Measurements from ENCODE around the gene ATF7. TPM values are rescaled to one million over a fixed set of nuclear protein-coding genes. Genes with fewer than 3 reads are reported as not detected.
"Not testable (repeated sequence)": the region's sequence is repeated elsewhere in the genome, so short reads cannot be mapped to it uniquely, and the experiment has no call there.

ATF7 gene
- total and polyA plus RNA-seq, 2 donors (not counting 3 experiments of a cell fraction or from before 2014, with no cell fraction given): 36.0 to 68.5 TPM

GRCh38 chr12:53612978-53613377 is 13.2 kb downstream of the ATF7 start:
- Histone ChIP-seq H4K20me1 (replicated peaks; ENCODE audit: control insufficient read depth, extremely low read depth, insufficient read depth, low read length) (peaks cover 2% of the 10 kb centered on the region), H3K9me1 (replicated peaks; ENCODE audit: control insufficient read depth, extremely low read depth, insufficient read depth, low read length) (no peaks in the 10 kb centered on the region), H2AFZ (ENCODE audit: low read depth, low read length) (no peak overlapping the region), H3K4me3 (replicated peaks in 1 of 3; ENCODE audit: insufficient read depth in 1 of 3, low read depth in 1 of 3, low read length in 3 of 3) (no peak overlapping the region), H3K79me2 (ENCODE audit: control insufficient read depth, insufficient read depth, low read length) (peaks cover 62% of the 10 kb centered on the region), H3K4me1 (ENCODE audit: control insufficient read depth, extremely low read depth, insufficient read depth, low read length) (peaks cover 18% of the 10 kb centered on the region), H3K4me2 (ENCODE audit: insufficient read depth, low read length) (no peak overlapping the region), H3K9me3 (replicated peaks; ENCODE audit: control insufficient read depth, insufficient read depth, low read length) (no peaks in the 10 kb centered on the region), H3K9ac (replicated peaks; ENCODE audit: extremely low read depth, insufficient read depth, low read length) (no peak overlapping the region), H3K27ac (ENCODE audit: insufficient read depth, low read depth, low read length) (no peak overlapping the region), H3K27me3 (ENCODE audit: control insufficient read depth in 2 of 2, insufficient read depth in 2 of 2, low read length in 2 of 2) (no peaks in the 10 kb centered on the region), H3K36me3 (ENCODE audit: control insufficient read depth in 2 of 2, extremely low read depth in 1 of 2, insufficient read depth in 2 of 2, low read length in 2 of 2) (peaks cover 0 to 2% of the 10 kb centered on the region in 2 experiments)
- DNase-seq (ENCODE audit: low read depth, low spot score) (no peak), FAIRE-seq (no peak)
- CTCF ChIA-PET: interaction anchor here (1.0 to 4.2 kb wide), 6 partner anchors 9 to 69 kb away, joined by 3 to 26 read pairs (median 4); no protein-coding TSS in a partner anchor
- dilution Hi-C loops (cut with MboI; ENCODE audit: extremely low pct_ligation_motif_present, low sequenced_read_pairs) (no loop called here), intact Hi-C loops (cut with micrococcal nuclease) (no loop called here)
- no peak for TF ChIP-seq FOS (IDR thresholded peaks at IDR 0.05; ENCODE audit: borderline replicate concordance, insufficient read depth, low read length)
- POLR2A ChIA-PET: interaction anchor here (0.7 kb wide), 1 partner anchor 10 kb away, joined by 3 read pairs; no protein-coding TSS in a partner anchor
- BruUV-seq (replicated peaks): no TSS peak

- Histone ChIP-seq H3K4me2 (ENCODE audit: insufficient read depth, low read length) (no peak overlapping the region), H3K27me3 (ENCODE audit: control insufficient read depth in 2 of 2, insufficient read depth in 2 of 2, low read length in 2 of 2) (no peaks in the 10 kb centered on the region), H3K4me3 (replicated peaks in 1 of 3; ENCODE audit: insufficient read depth in 1 of 3, low read depth in 1 of 3, low read length in 3 of 3) (no peak overlapping the region), H3K79me2 (ENCODE audit: control insufficient read depth, insufficient read depth, low read length) (peaks cover 56% of the 10 kb centered on the region), H2AFZ (ENCODE audit: low read depth, low read length) (no peak overlapping the region), H3K9me3 (replicated peaks; ENCODE audit: control insufficient read depth, insufficient read depth, low read length) (no peaks in the 10 kb centered on the region), H3K9ac (replicated peaks; ENCODE audit: extremely low read depth, insufficient read depth, low read length) (no peak overlapping the region), H3K27ac (ENCODE audit: insufficient read depth, low read depth, low read length) (no peak overlapping the region), H4K20me1 (replicated peaks; ENCODE audit: control insufficient read depth, extremely low read depth, insufficient read depth, low read length) (peaks cover 2% of the 10 kb centered on the region), H3K9me1 (replicated peaks; ENCODE audit: control insufficient read depth, extremely low read depth, insufficient read depth, low read length) (no peaks in the 10 kb centered on the region), H3K36me3 (ENCODE audit: control insufficient read depth in 2 of 2, extremely low read depth in 1 of 2, insufficient read depth in 2 of 2, low read length in 2 of 2) (peaks cover 0 to 2% of the 10 kb centered on the region in 2 experiments), H3K4me1 (ENCODE audit: control insufficient read depth, extremely low read depth, insufficient read depth, low read length) (peaks cover 3% of the 10 kb centered on the region)
- CTCF ChIA-PET: interaction anchor here (1.6 to 4.2 kb wide), 2 partner anchors 12 to 67 kb away, joined by 6 to 26 read pairs; no protein-coding TSS in a partner anchor
- BruUV-seq (replicated peaks): no TSS peak
- TF ChIP-seq MAX (IDR thresholded peaks at IDR 0.05; ENCODE audit: insufficient read depth, insufficient read length) (no peak), FOS (IDR thresholded peaks at IDR 0.05; ENCODE audit: borderline replicate concordance, insufficient read depth, low read length) (no peak), CTCF (IDR thresholded peaks at IDR 0.05; ENCODE audit: extremely low read depth in 1 of 2, insufficient read depth in 1 of 2, low read depth in 1 of 2, low read length in 2 of 2) (no peak), GATA2 (IDR thresholded peaks at IDR 0.05; ENCODE audit: insufficient read depth, insufficient read length, low read depth, low read length) (no peak), JUN (IDR thresholded peaks at IDR 0.05; ENCODE audit: borderline replicate concordance, insufficient read depth, insufficient read length, low read depth) (no peak), MYC (IDR thresholded peaks at IDR 0.05; ENCODE audit: low read depth, low read length) (no peak), POLR2AphosphoS5 (IDR thresholded peaks at IDR 0.05; ENCODE audit: insufficient read depth, low read depth, low read length) (no peak), EZH2 (IDR thresholded peaks at IDR 0.05; ENCODE audit: borderline replicate concordance, low read depth, low read length, severe bottlenecking) (no peak), POLR2A (IDR thresholded peaks at IDR 0.05; ENCODE audit: low read depth, low read length) (no peak)
- no peak for FAIRE-seq
- DNase-seq (ENCODE audit: low read depth, low spot score): no peak
- dilution Hi-C loops (cut with MboI; ENCODE audit: extremely low pct_ligation_motif_present, low sequenced_read_pairs): no loop called here
- POLR2A ChIA-PET: no interaction called here
- intact Hi-C loops (cut with micrococcal nuclease): no loop called here
Observed at GRCh38 chr12:53611304-53611703, 14.9 kb downstream of the ATF7 start.

GRCh38 chr12:53606688-53607087 is 19.5 kb downstream of the ATF7 start:
- intact Hi-C loops (cut with micrococcal nuclease); H3K9me1 ChIP-seq (replicated peaks; ENCODE audit: control insufficient read depth, extremely low read depth, insufficient read depth, low read length); H3K36me3 ChIP-seq (ENCODE audit: control insufficient read depth in 2 of 2, extremely low read depth in 1 of 2, insufficient read depth in 2 of 2, low read length in 2 of 2); H3K27me3 ChIP-seq (ENCODE audit: control insufficient read depth in 2 of 2, insufficient read depth in 2 of 2, low read length in 2 of 2); H3K9me3 ChIP-seq (replicated peaks; ENCODE audit: control insufficient read depth, insufficient read depth, low read length); H2AFZ ChIP-seq (ENCODE audit: low read depth, low read length); H3K27ac ChIP-seq (ENCODE audit: insufficient read depth, low read depth, low read length); H3K4me2 ChIP-seq (ENCODE audit: insufficient read depth, low read length); H4K20me1 ChIP-seq (replicated peaks; ENCODE audit: control insufficient read depth, extremely low read depth, insufficient read depth, low read length); CTCF ChIA-PET; dilution Hi-C loops (cut with MboI; ENCODE audit: extremely low pct_ligation_motif_present, low sequenced_read_pairs); POLR2A ChIA-PET; FAIRE-seq; DNase-seq (ENCODE audit: low read depth, low spot score); H3K4me3 ChIP-seq (replicated peaks in 1 of 3; ENCODE audit: insufficient read depth in 1 of 3, low read depth in 1 of 3, low read length in 3 of 3); H3K9ac ChIP-seq (replicated peaks; ENCODE audit: extremely low read depth, insufficient read depth, low read length); BruUV-seq (replicated peaks): not testable (repeated sequence)
- Histone ChIP-seq H3K79me2 (ENCODE audit: control insufficient read depth, insufficient read depth, low read length) (peaks cover 45% of the 10 kb centered on the region), H3K4me1 (ENCODE audit: control insufficient read depth, extremely low read depth, insufficient read depth, low read length) (peaks cover 20% of the 10 kb centered on the region)
